CD14-positive monocyte (primary cell): ENCODE measurements around the gene DUSP28. TPM values are rescaled to one million over a fixed set of nuclear protein-coding genes. Genes with fewer than 3 reads are reported as not detected.

Experiments used
- DNase-seq, 3 donors: peaks; one replicate each; pipeline ENCODE4 v3.0.0-alpha.2; 2011 to 2022
- H2AFZ ChIP-seq: 2 replicates; pipeline ENCODE4 v1.6.0; 2012; ENCODE audit warnings: mild to moderate bottlenecking, low read depth, low read length, inconsistent platforms; ENCODE audit not compliant: insufficient read depth, poor library complexity, severe bottlenecking
- H3K27ac ChIP-seq, 2 donors: 1 replicate in 1 of 2; 2 replicates in 1 of 2; pipeline ENCODE4 v1.5.1; 2012 to 2013; ENCODE audit warnings: low read length in 2 of 2, control low read depth in 1 of 2, inconsistent platforms in 1 of 2, low read depth in 1 of 2, mild to moderate bottlenecking in 1 of 2
- H3K27me3 ChIP-seq, 2 donors: one replicate each; pipeline versions ENCODE4 v1.6.0 to v1.6.1; 2011 to 2013; ENCODE audit warnings: low read length in 2 of 2; ENCODE audit not compliant: control insufficient read depth in 2 of 2, insufficient read depth in 2 of 2
- H3K36me3 ChIP-seq, 2 donors: replicated peaks in 1 of 2; 1 replicate in 1 of 2; 2 replicates in 1 of 2; pipeline versions ENCODE4 v1.5.1 to v1.6.1; 2012 to 2013; ENCODE audit warnings: low read length in 2 of 2, control low read depth in 1 of 2, inconsistent platforms in 1 of 2, mild to moderate bottlenecking in 1 of 2; ENCODE audit not compliant: insufficient read depth in 2 of 2, control insufficient read depth in 1 of 2
- H3K4me1 ChIP-seq, 2 donors: 1 replicate in 1 of 2; 2 replicates in 1 of 2; pipeline versions ENCODE4 v1.5.1 to v1.6.1; 2012 to 2013; ENCODE audit warnings: low read length in 2 of 2, control low read depth in 1 of 2, inconsistent platforms in 1 of 2, mild to moderate bottlenecking in 1 of 2, moderate library complexity in 1 of 2; ENCODE audit not compliant: insufficient read depth in 2 of 2, control insufficient read depth in 1 of 2
- H3K4me2 ChIP-seq: replicated peaks from 2 replicates; pipeline ENCODE3; 2012; ENCODE audit warnings: low read length, moderate library complexity, mild to moderate bottlenecking; ENCODE audit not compliant: poor library complexity, severe bottlenecking; ENCODE audit errors: extremely low read depth
- H3K4me3 ChIP-seq, 3 experiments: fragments of 200-600 bp in 1 of 3; sonication (generic) in 1 of 3; replicated peaks in 1 of 3; 1 replicate in 2 of 3; 2 replicates in 1 of 3; pipeline ENCODE4 v1.5.1; 2011 to 2013; ENCODE audit warnings: low read length in 3 of 3, mild to moderate bottlenecking in 3 of 3, control low read depth in 2 of 3, low read depth in 2 of 3, inconsistent platforms in 1 of 3, moderate library complexity in 1 of 3
- H3K79me2 ChIP-seq: 2 replicates; pipeline ENCODE4 v1.6.0; 2012; ENCODE audit warnings: mild to moderate bottlenecking, control low read depth, inconsistent platforms, low read length, moderate library complexity; ENCODE audit not compliant: insufficient read depth
- H3K9ac ChIP-seq: 2 replicates; pipeline ENCODE4 v1.6.0; 2017; ENCODE audit warnings: low read length, mild to moderate bottlenecking; ENCODE audit not compliant: insufficient read depth, poor library complexity, severe bottlenecking
- H3K9me3 ChIP-seq, 2 donors: replicated peaks in 1 of 2; 1 replicate in 1 of 2; 2 replicates in 1 of 2; pipeline versions ENCODE4 v1.5.1 to v1.6.1; 2012 to 2013; ENCODE audit warnings: low read length in 2 of 2, control low read depth in 1 of 2; ENCODE audit not compliant: control insufficient read depth in 1 of 2, insufficient read depth in 1 of 2
- H4K20me1 ChIP-seq: 2 replicates; pipeline ENCODE4 v1.6.0; 2012; ENCODE audit warnings: mild to moderate bottlenecking, low read length, control low read depth, moderate library complexity; ENCODE audit not compliant: insufficient read depth
- H3K27ac Mint-ChIP-seq, 7 donors: one replicate each; pipeline ENCODE4 v1.8.0; 2020; ENCODE audit warnings: mild to moderate bottlenecking in 7 of 7, mixed read lengths in 7 of 7, moderate library complexity in 6 of 7, inconsistent platforms in 2 of 7
- H3K27me3 Mint-ChIP-seq, 3 donors: one replicate each; pipeline ENCODE4 v1.8.0; 2021 to 2022; ENCODE audit warnings: low read depth in 3 of 3, mild to moderate bottlenecking in 3 of 3, mixed read lengths in 3 of 3, moderate library complexity in 3 of 3, inconsistent platforms in 1 of 3
- H3K36me3 Mint-ChIP-seq, 2 donors: one replicate each; pipeline ENCODE4 v1.8.0; 2020; ENCODE audit warnings: mixed read lengths in 2 of 2, inconsistent platforms in 1 of 2, mild to moderate bottlenecking in 1 of 2
- H3K4me1 Mint-ChIP-seq: one replicate; pipeline ENCODE4 v1.8.0; 2020; ENCODE audit warnings: mild to moderate bottlenecking, mixed read lengths
- H3K4me3 Mint-ChIP-seq, 2 donors: one replicate each; pipeline ENCODE4 v1.8.0; 2020; ENCODE audit warnings: mild to moderate bottlenecking in 2 of 2, mixed read lengths in 2 of 2, moderate library complexity in 1 of 2
- H3K9me3 Mint-ChIP-seq, 7 donors: one replicate each; pipeline ENCODE4 v1.8.0; 2020 to 2022; ENCODE audit warnings: mixed read lengths in 7 of 7, mild to moderate bottlenecking in 6 of 7, moderate library complexity in 6 of 7, inconsistent platforms in 2 of 7
- CTCF ChIP-seq: fragments of 200-600 bp; IDR thresholded peaks from one replicate; pipeline ENCODE4 v1.8.0; 2022; ENCODE audit warnings: antibody characterized with exemption, mild to moderate bottlenecking
- WGBS: methylation state at CpG from one replicate; pipeline ENCODE4 v1.1.5; 2013; ENCODE audit warnings: missing lambda C conversion rate; ENCODE audit not compliant: insufficient coverage; 5-methylcytosine and 5-hydroxymethylcytosine counted together
- intact Hi-C, 2 donors: fragments of 100-400 bp; cut with micrococcal nuclease; formaldehyde crosslinking; loops; one replicate each; pipeline versions ENCODE4 v1.15.0 to v1.15.1; 2023
- polyA plus RNA-seq, 3 donors: library from polyadenylated mRNA; depleted of rRNA in 1 of 3; unstranded in 2 of 3; stranded (reverse) in 1 of 3; fragments of 300-500 nt in 2 of 3; fragments of >200 nt in 1 of 3; fragmentation: Illumina TruSeq in 2 of 3; gene quantifications; 1 replicate in 2 of 3; 2 replicates in 1 of 3; pipeline ENCODE4 v1.2.3, GENCODE V29; 2012 to 2021

The DUSP28 gene
- polyA plus RNA-seq, 3 donors = 10.8 to 17.7 (median 17.1) TPM

GRCh38 chr2:240511351-240512108 lies 48.6 kb upstream of the DUSP28 start:
- intact Hi-C loops = loop anchor here (5.0 to 10.0 kb wide), 4 partner anchors 73 to 323 kb away; partner anchors contain the start of gene CAPN10 (in 1 of the 2)
- no peaks in the 10 kb centered on the region for H4K20me1 ChIP-seq
- WGBS = 94% methylated on average over 26 of the region's 31 CpGs
- H3K4me1 Mint-ChIP-seq = peaks cover 17% of the 10 kb centered on the region
- H3K36me3 Mint-ChIP-seq = peaks cover 25 to 28% of the 10 kb centered on the region in 2 donors
- H3K27ac Mint-ChIP-seq = peak overlapping the region in 1 of 7 donors; percentile 30
- no peaks in the 10 kb centered on the region for H3K79me2 ChIP-seq
- no peak overlapping the region for H3K4me3 Mint-ChIP-seq
- H3K4me3 ChIP-seq = no peak overlapping the region
- no peak overlapping the region for H2AFZ ChIP-seq
- no peaks in the 10 kb centered on the region for H3K9me3 ChIP-seq
- H3K9ac ChIP-seq = no peak overlapping the region
- H3K36me3 ChIP-seq = peaks cover 3 to 22% of the 10 kb centered on the region in 2 donors
- no peak overlapping the region for H3K27ac ChIP-seq
- TF ChIP-seq CTCF = no peak
- H3K4me2 ChIP-seq = no peak overlapping the region
- no peak for DNase-seq
- H3K4me1 ChIP-seq = peaks cover 13 to 15% of the 10 kb centered on the region in 2 donors
- H3K27me3 Mint-ChIP-seq = peaks cover 0 to 1% (median 0%) of the 10 kb centered on the region in 3 donors
- no peaks in the 10 kb centered on the region for H3K27me3 ChIP-seq
- H3K9me3 Mint-ChIP-seq = no peaks in the 10 kb centered on the region

GRCh38 chr2:240512109-240512485 lies 48.1 kb upstream of the DUSP28 start:
- 100% methylated on average over 10 of the region's 11 CpGs for WGBS
- H2AFZ ChIP-seq = no peak overlapping the region
- H3K9me3 ChIP-seq = no peaks in the 10 kb centered on the region
- H3K4me2 ChIP-seq = no peak overlapping the region
- no peak for TF ChIP-seq CTCF
- Mint-ChIP-seq H3K4me1 (peaks cover 17% of the 10 kb centered on the region), H3K9me3 (no peaks in the 10 kb centered on the region), H3K36me3 (peaks cover 25 to 31% of the 10 kb centered on the region in 2 donors), H3K4me3 (no peak overlapping the region), H3K27ac (peak overlapping the region in 3 of 7 donors; percentile 12 to 30 (median 15)), H3K27me3 (peaks cover 0 to 1% (median 0%) of the 10 kb centered on the region in 3 donors)
- H3K36me3 ChIP-seq = peaks cover 3 to 22% of the 10 kb centered on the region in 2 donors
- H3K27me3 ChIP-seq = no peaks in the 10 kb centered on the region
- no peak overlapping the region for H3K4me3 ChIP-seq
- H3K9ac ChIP-seq = no peak overlapping the region
- no peaks in the 10 kb centered on the region for H3K79me2 ChIP-seq
- H3K27ac ChIP-seq = no peak overlapping the region
- intact Hi-C loops = loop anchor here (5.0 to 10.0 kb wide), 4 partner anchors 73 to 323 kb away; partner anchors contain the start of gene CAPN10 (in 1 of the 2)
- no peak for DNase-seq
- H3K4me1 ChIP-seq = peaks cover 13 to 15% of the 10 kb centered on the region in 2 donors
- H4K20me1 ChIP-seq = no peaks in the 10 kb centered on the region
